SU-DHL-6 (cell line): ENCODE results near the gene PRDM15.

Experiments used
- H2AFZ ChIP-seq: fragments of 200-600 bp; sonication (generic); 2 replicates; pipeline ENCODE4 v1.6.1; 2014; ENCODE audit warnings: low read depth, mild to moderate bottlenecking, moderate library complexity, mixed read lengths, antibody characterized with exemption, low read length; ENCODE audit not compliant: severe bottlenecking
- H3F3A ChIP-seq: fragments of 200-600 bp; shearing (Covaris generic); 2 replicates; pipeline ENCODE4 v1.6.0; 2016; ENCODE audit warnings: antibody characterized with exemption, mild to moderate bottlenecking; ENCODE audit not compliant: insufficient read depth
- H3K27ac ChIP-seq: fragments of 200-600 bp; sonication (generic); 2 replicates; pipeline ENCODE4 v1.5.1; 2016; ENCODE audit warnings: low read depth, mild to moderate bottlenecking, low read length, moderate library complexity, mixed read lengths
- H3K27me3 ChIP-seq: fragments of 200-600 bp; sonication (generic), shearing (Covaris generic); 2 replicates; pipeline ENCODE4 v1.6.0; 2014; ENCODE audit warnings: mild to moderate bottlenecking, low read length
- H3K36me3 ChIP-seq: fragments of 200-600 bp; sonication (generic); 2 replicates; pipeline ENCODE4 v1.6.1; 2014; ENCODE audit warnings: mild to moderate bottlenecking, low read length, mixed read lengths
- H3K4me2 ChIP-seq: fragments of 300-600, 200-600 bp; shearing (Covaris generic), sonication (generic); 2 replicates; pipeline ENCODE4 v1.6.0; 2014; ENCODE audit warnings: low read length, low read depth, mild to moderate bottlenecking; ENCODE audit not compliant: poor library complexity, severe bottlenecking
- H3K4me3 ChIP-seq: fragments of 200-600 bp; sonication (generic); 2 replicates; pipeline ENCODE4 v1.5.1; 2014; ENCODE audit warnings: antibody characterized with exemption, low read length, mild to moderate bottlenecking, mixed read lengths; ENCODE audit not compliant: insufficient read depth, poor library complexity, severe bottlenecking
- H3K79me2 ChIP-seq: fragments of 200-600 bp; sonication (generic); 2 replicates; pipeline ENCODE4 v1.6.1; 2014; ENCODE audit warnings: mild to moderate bottlenecking, low read length, moderate library complexity; ENCODE audit not compliant: insufficient read depth
- H3K9ac ChIP-seq: fragments of 200-600 bp; sonication (generic); 2 replicates; pipeline ENCODE4 v1.7.0; 2014; ENCODE audit warnings: mild to moderate bottlenecking, low read length
- H3K9me2 ChIP-seq: fragments of 200-600 bp; sonication (generic); replicated peaks from 2 replicates; pipeline ENCODE4 v1.6.1; 2014; ENCODE audit warnings: low read length; ENCODE audit not compliant: insufficient read depth
- H3K9me3 ChIP-seq: fragments of 200-600 bp; sonication (generic); 2 replicates; pipeline ENCODE4 v1.6.1; 2014; ENCODE audit warnings: low read length, mixed read lengths; ENCODE audit not compliant: insufficient read depth
- H4K20me1 ChIP-seq: fragments of 200-600 bp; sonication (generic); 2 replicates; pipeline ENCODE4 v1.6.1; 2014; ENCODE audit warnings: low read depth, mild to moderate bottlenecking, antibody characterized with exemption, low read length, moderate library complexity, mixed read lengths
- CTCF ChIP-seq: fragments of 200-600 bp; sonication (generic); IDR thresholded peaks from one replicate; pipeline ENCODE4 v1.5.1; 2017; ENCODE audit warnings: antibody characterized with exemption, mild to moderate bottlenecking, low read length, moderate library complexity; ENCODE audit not compliant: insufficient read depth, poor library complexity, severe bottlenecking
- EZH2phosphoT487 ChIP-seq: fragments of 200-600 bp; sonication (generic), shearing (Covaris generic); conservative IDR thresholded peaks from 2 replicates; pipeline ENCODE4 v1.6.1; 2018; ENCODE audit warnings: mild to moderate bottlenecking, antibody characterized with exemption, low read length, moderate library complexity, mixed read lengths

The PRDM15 gene

GRCh38 chr21:41894511-41894910, 15.4 kb upstream of the PRDM15 start:
- Histone ChIP-seq H3K36me3 (no peaks in the 10 kb centered on the region), H3K79me2 (no peaks in the 10 kb centered on the region), H3K9me2 (no peaks in the 10 kb centered on the region), H3F3A (no peaks in the 10 kb centered on the region), H3K27ac (no peak overlapping the region), H3K4me2 (no peak overlapping the region), H3K27me3 (no peaks in the 10 kb centered on the region), H3K4me3 (no peak overlapping the region), H3K9ac (no peak overlapping the region), H2AFZ (no peak overlapping the region), H3K9me3 (no peaks in the 10 kb centered on the region), H4K20me1 (no peaks in the 10 kb centered on the region)
- TF ChIP-seq CTCF (no peak), EZH2phosphoT487 (no peak)

GRCh38 chr21:41892726-41893125, 13.6 kb upstream of the PRDM15 start:
- Histone ChIP-seq H3K9me3 (no peaks in the 10 kb centered on the region), H3K9ac (no peak overlapping the region), H3F3A (no peaks in the 10 kb centered on the region), H4K20me1 (no peaks in the 10 kb centered on the region), H2AFZ (no peak overlapping the region), H3K9me2 (no peaks in the 10 kb centered on the region), H3K27ac (no peak overlapping the region), H3K27me3 (no peaks in the 10 kb centered on the region), H3K4me2 (no peak overlapping the region), H3K36me3 (no peaks in the 10 kb centered on the region), H3K79me2 (no peaks in the 10 kb centered on the region), H3K4me3 (no peak overlapping the region)
- TF ChIP-seq CTCF = no peak

GRCh38 chr21:41891132-41891531, 12.0 kb upstream of the PRDM15 start:
- Histone ChIP-seq H3K27me3 (no peaks in the 10 kb centered on the region), H3K4me2 (no peak overlapping the region), H3K36me3 (no peaks in the 10 kb centered on the region), H2AFZ (no peak overlapping the region), H3K4me3 (no peak overlapping the region), H3K9ac (no peak overlapping the region), H4K20me1 (no peaks in the 10 kb centered on the region), H3K9me2 (no peaks in the 10 kb centered on the region), H3K79me2 (no peaks in the 10 kb centered on the region), H3K27ac (no peak overlapping the region), H3K9me3 (no peaks in the 10 kb centered on the region), H3F3A (no peaks in the 10 kb centered on the region)
- no peak for TF ChIP-seq EZH2phosphoT487
- TF ChIP-seq CTCF = no peak

GRCh38 chr21:41890355-41890754, 11.2 kb upstream of the PRDM15 start:
- no peak overlapping the region for H2AFZ ChIP-seq
- no peaks in the 10 kb centered on the region for H3K9me2 ChIP-seq
- no peak for TF ChIP-seq EZH2phosphoT487
- no peak for TF ChIP-seq CTCF
- no peak overlapping the region for H3K9ac ChIP-seq
- H3K27ac ChIP-seq = no peak overlapping the region
- H3K79me2 ChIP-seq = no peaks in the 10 kb centered on the region
- H3K4me2 ChIP-seq = no peak overlapping the region
- no peaks in the 10 kb centered on the region for H3K36me3 ChIP-seq
- H3F3A ChIP-seq = no peaks in the 10 kb centered on the region
- no peaks in the 10 kb centered on the region for H3K27me3 ChIP-seq
- no peaks in the 10 kb centered on the region for H3K9me3 ChIP-seq
- H4K20me1 ChIP-seq = no peaks in the 10 kb centered on the region
- H3K4me3 ChIP-seq = no peak overlapping the region
